PFSK-1 (cell line): ENCODE measurements around the gene A2ML1.

ENCODE experiments used
- POLR2AphosphoS5 ChIP-seq: IDR thresholded peaks from 2 replicates; pipeline ENCODE4 v1.6.1; 2012; ENCODE audit warnings: low read depth, mild to moderate bottlenecking, control low read depth, low read length, moderate library complexity
- SIN3A ChIP-seq: IDR thresholded peaks from 2 replicates; pipeline ENCODE4 v1.6.1; 2012; ENCODE audit warnings: mild to moderate bottlenecking, low read length, moderate library complexity, borderline replicate concordance; ENCODE audit not compliant: insufficient read depth
- TAF1 ChIP-seq: IDR thresholded peaks from 2 replicates; pipeline ENCODE4 v1.6.1; 2012; ENCODE audit warnings: low read length, control low read depth, borderline replicate concordance; ENCODE audit not compliant: insufficient read depth

DNA sequence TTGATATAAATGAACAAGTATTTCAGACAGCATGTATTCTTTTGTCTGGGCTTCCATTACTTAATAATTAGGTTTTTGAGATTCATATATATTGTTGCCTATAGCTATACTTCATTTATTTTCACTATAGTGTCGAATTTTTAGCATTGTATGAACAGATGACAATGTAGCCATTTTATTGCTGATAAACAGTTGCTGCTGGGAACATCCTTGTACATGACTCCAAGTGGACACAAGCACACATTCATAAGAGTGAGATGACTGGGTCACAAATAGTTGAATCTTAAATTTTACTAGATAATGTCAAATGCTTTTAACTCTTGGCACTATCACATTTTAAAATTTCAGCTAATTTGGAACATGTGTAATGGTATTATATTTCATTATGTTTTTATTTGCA, 72.6 kb downstream of the A2ML1 start:
- TF ChIP-seq POLR2AphosphoS5: no peak
- TF ChIP-seq TAF1: no peak
- TF ChIP-seq SIN3A: no peak
